Esophagus muscularis mucosa (tissue), 4 donors: ENCODE results near the gene CNTNAP2.

Experiments
- EP300 ChIP-seq: sonication (generic); formaldehyde crosslinking; IDR thresholded peaks from one replicate; pipeline ENCODE4 v1.6.1; 2017; ENCODE audit warnings: antibody characterized with exemption
- POLR2A ChIP-seq: fragments of 450-650 bp; IDR thresholded peaks from one replicate; pipeline ENCODE4 v1.6.1; 2017; ENCODE audit warnings: antibody characterized with exemption, moderate library complexity, mild to moderate bottlenecking, low read depth
- POLR2AphosphoS5 ChIP-seq, 2 donors: sonication (generic); formaldehyde crosslinking; IDR thresholded peaks; one replicate each; pipeline ENCODE4 v1.6.1; 2017; ENCODE audit warnings: antibody characterized with exemption in 2 of 2
- TF ChIP-seq, protein P1 (sequence below), 3 experiments: fragments of 200-600 bp in 2 of 3; fragments of 450-650 bp in 1 of 3; sonication (generic) in 2 of 3; IDR thresholded peaks; one replicate each; pipeline ENCODE4 v1.5.1; 2017 to 2019; ENCODE audit warnings: antibody characterized with exemption in 3 of 3, mild to moderate bottlenecking in 2 of 3, moderate library complexity in 1 of 3

GRCh38 chr7:147805996-147806576, 1689.5 kb downstream of the CNTNAP2 start:
- TF ChIP-seq, protein P1, sequence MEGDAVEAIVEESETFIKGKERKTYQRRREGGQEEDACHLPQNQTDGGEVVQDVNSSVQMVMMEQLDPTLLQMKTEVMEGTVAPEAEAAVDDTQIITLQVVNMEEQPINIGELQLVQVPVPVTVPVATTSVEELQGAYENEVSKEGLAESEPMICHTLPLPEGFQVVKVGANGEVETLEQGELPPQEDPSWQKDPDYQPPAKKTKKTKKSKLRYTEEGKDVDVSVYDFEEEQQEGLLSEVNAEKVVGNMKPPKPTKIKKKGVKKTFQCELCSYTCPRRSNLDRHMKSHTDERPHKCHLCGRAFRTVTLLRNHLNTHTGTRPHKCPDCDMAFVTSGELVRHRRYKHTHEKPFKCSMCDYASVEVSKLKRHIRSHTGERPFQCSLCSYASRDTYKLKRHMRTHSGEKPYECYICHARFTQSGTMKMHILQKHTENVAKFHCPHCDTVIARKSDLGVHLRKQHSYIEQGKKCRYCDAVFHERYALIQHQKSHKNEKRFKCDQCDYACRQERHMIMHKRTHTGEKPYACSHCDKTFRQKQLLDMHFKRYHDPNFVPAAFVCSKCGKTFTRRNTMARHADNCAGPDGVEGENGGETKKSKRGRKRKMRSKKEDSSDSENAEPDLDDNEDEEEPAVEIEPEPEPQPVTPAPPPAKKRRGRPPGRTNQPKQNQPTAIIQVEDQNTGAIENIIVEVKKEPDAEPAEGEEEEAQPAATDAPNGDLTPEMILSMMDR (IDR thresholded peaks at IDR 0.05), result no peak
- TF ChIP-seq POLR2AphosphoS5 (IDR thresholded peaks at IDR 0.05), result no peak
- no peak for TF ChIP-seq POLR2A
- no peak for TF ChIP-seq EP300
